Muscle layer of duodenum (tissue), 2 donors: Measurements from ENCODE around the gene SKI.
A peak's percentile ranks its signal among the peaks of the same experiment; 100 is the strongest.

Experiments
- H3K27ac ChIP-seq: one replicate; pipeline ENCODE4 v1.7.0; 2013; ENCODE audit warnings: mild to moderate bottlenecking, low read length
- H3K27me3 ChIP-seq: one replicate; pipeline ENCODE4 v1.7.0; 2013; ENCODE audit warnings: low read depth, mild to moderate bottlenecking, control low read depth, low read length
- H3K36me3 ChIP-seq, 2 donors: one replicate each; pipeline ENCODE4 v1.7.0; 2013; ENCODE audit warnings: low read length in 2 of 2, control low read depth in 1 of 2, mild to moderate bottlenecking in 1 of 2; ENCODE audit not compliant: insufficient read depth in 2 of 2, control insufficient read depth in 1 of 2
- H3K4me1 ChIP-seq, 2 donors: one replicate each; pipeline ENCODE4 v1.7.0; 2013; ENCODE audit warnings: low read length in 2 of 2, mild to moderate bottlenecking in 2 of 2, control low read depth in 1 of 2, moderate library complexity in 1 of 2; ENCODE audit not compliant: insufficient read depth in 2 of 2, control insufficient read depth in 1 of 2
- H3K4me3 ChIP-seq, 2 donors: one replicate each; pipeline ENCODE4 v1.7.0; 2013; ENCODE audit warnings: low read length in 2 of 2, low read depth in 1 of 2, mild to moderate bottlenecking in 1 of 2
- H3K9me3 ChIP-seq, 2 donors: one replicate each; pipeline ENCODE4 v1.7.0; 2013; ENCODE audit warnings: low read length in 2 of 2, control low read depth in 1 of 2, mild to moderate bottlenecking in 1 of 2; ENCODE audit not compliant: control insufficient read depth in 1 of 2
- donor health status: healthy.

The SKI gene

GRCh38 chr1:2251786-2252185 lies 23.7 kb downstream of the SKI start:
- Histone ChIP-seq H3K4me1 (peaks cover 24 to 79% of the 10 kb centered on the region in 2 donors), H3K9me3 (peaks cover 0 to 5% of the 10 kb centered on the region in 2 donors), H3K27me3 (no peaks in the 10 kb centered on the region), H3K36me3 (peaks cover 0 to 4% of the 10 kb centered on the region in 2 donors), H3K4me3 (no peak overlapping the region), H3K27ac (no peak overlapping the region)

DNA sequence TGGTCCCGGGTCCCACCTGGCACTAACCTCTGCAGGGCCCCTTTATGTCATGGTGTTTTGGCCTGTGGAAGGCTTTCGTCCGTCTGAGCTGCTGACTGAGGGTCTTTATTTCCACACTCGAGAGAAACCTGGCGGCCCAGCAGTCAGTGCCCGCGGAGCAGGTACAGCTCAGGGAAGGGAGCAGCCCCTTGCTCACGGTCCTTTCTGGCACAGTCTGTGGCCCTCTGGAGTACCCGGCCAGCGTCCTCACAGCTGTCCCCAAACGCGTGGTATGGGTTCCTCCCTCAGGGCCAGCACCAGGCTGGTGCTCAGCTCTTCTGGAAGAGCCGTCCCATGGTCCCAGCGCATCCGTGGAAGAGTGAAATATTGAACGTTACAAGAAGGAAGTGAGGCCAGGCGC lies 24.3 kb downstream of the SKI start:
- Histone ChIP-seq H3K4me1 (peaks cover 26 to 78% of the 10 kb centered on the region in 2 donors), H3K36me3 (peaks cover 0 to 4% of the 10 kb centered on the region in 2 donors), H3K4me3 (no peak overlapping the region), H3K27me3 (no peaks in the 10 kb centered on the region), H3K9me3 (peaks cover 0 to 5% of the 10 kb centered on the region in 2 donors), H3K27ac (no peak overlapping the region)

- Histone ChIP-seq H3K4me3 (no peak overlapping the region), H3K27me3 (no peaks in the 10 kb centered on the region), H3K27ac (no peak overlapping the region), H3K9me3 (peaks cover 0 to 5% of the 10 kb centered on the region in 2 donors), H3K36me3 (peaks cover 0 to 4% of the 10 kb centered on the region in 2 donors), H3K4me1 (peaks cover 22 to 76% of the 10 kb centered on the region in 2 donors)
These were observed 25.1 kb downstream of the SKI start for GRCh38 chr1:2253036-2253796.

DNA sequence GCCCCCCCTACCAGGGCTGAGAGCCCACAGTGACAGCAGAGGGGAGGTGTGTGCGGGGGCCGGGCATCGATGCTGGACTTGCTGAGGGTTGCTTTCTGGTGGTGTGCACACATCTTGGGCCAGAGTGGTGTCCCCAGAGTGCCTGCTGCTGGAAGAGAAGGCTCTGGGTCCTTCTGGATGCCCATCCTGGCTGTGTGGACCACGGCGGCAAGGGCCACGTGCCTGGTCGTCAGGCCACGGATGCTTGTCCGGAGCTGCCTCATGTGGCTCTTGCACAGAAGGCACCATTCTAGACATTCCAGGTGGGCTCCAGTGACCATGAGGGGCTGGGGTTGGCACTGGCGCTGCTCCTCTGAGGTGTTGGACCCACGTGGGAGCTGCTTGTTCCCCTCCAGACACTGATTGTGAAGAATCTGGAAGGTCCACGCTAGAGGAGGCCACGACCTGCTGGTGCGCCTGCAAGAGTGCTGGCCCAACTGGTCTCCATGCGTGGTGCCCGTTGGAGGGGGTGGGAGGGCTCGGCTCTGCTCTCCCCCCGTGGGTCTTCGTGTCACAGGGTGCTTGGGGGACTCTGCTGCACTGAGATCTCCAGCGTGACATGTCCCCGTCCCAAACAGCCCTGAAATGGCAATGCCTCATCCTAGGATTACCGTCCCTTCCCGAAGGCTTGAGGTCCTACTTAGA lies 25.8 kb downstream of the SKI start:
- Histone ChIP-seq H3K4me1 (peaks cover 16 to 75% of the 10 kb centered on the region in 2 donors), H3K9me3 (peaks cover 0 to 5% of the 10 kb centered on the region in 2 donors), H3K27ac (no peak overlapping the region), H3K4me3 (no peak overlapping the region), H3K27me3 (no peaks in the 10 kb centered on the region), H3K36me3 (peaks cover 0 to 4% of the 10 kb centered on the region in 2 donors)

GRCh38 chr1:2255047-2255419 lies 26.9 kb downstream of the SKI start:
- Histone ChIP-seq H3K27me3 (no peaks in the 10 kb centered on the region), H3K4me3 (no peak overlapping the region), H3K9me3 (peaks cover 0 to 5% of the 10 kb centered on the region in 2 donors), H3K36me3 (peaks cover 0 to 4% of the 10 kb centered on the region in 2 donors), H3K4me1 (peaks cover 13 to 74% of the 10 kb centered on the region in 2 donors), H3K27ac (peak overlapping the region; percentile 29)

GRCh38 chr1:2255420-2256369 lies 27.6 kb downstream of the SKI start:
- Histone ChIP-seq H3K36me3 (peaks cover 0 to 4% of the 10 kb centered on the region in 2 donors), H3K4me3 (no peak overlapping the region), H3K27ac (peak overlapping the region; percentile 29), H3K9me3 (peaks cover 0 to 5% of the 10 kb centered on the region in 2 donors), H3K27me3 (no peaks in the 10 kb centered on the region), H3K4me1 (peaks cover 13 to 69% of the 10 kb centered on the region in 2 donors)

DNA sequence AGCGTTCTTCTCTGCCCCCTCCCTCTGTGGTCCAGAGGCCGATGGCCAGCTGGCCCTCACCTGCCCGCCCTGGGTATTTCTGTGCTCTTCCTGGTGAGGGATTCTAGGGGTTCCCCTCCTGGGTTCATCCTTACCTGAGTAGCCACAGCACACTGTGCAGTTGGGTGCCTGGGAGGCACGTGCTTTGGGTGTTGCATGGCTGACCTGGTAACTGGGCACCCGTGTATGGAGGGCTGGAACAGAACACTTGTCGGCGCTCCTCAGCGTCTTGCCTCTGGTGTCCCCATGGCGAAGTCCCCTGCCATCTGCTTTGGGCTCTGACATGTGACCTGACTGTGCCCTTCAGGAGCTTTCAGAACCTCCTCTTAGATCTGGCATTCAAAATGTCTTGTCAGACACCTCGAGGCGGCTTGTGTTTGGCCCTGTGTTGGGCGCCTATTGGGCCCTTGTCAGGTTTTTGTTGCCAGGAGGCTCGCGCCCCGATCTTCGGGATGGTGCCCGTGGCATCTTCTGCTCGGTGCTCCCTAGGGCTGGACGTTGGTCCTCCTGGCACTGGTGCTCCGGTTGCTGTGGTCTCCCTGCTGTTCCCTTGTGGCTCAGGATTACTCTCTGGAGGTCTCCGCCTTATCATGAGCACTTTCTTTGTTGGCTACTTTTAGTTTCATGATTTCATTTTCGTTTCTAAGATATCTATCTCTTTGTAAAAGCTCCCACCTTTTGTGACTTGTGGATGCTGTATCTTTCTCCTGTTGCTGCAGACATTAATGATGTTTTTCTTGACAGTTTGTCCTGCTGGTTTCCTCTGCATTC lies 28.5 kb downstream of the SKI start:
- Histone ChIP-seq H3K4me1 (peaks cover 10 to 59% of the 10 kb centered on the region in 2 donors), H3K36me3 (peaks cover 0 to 4% of the 10 kb centered on the region in 2 donors), H3K9me3 (peaks cover 0 to 5% of the 10 kb centered on the region in 2 donors), H3K4me3 (no peak overlapping the region), H3K27me3 (no peaks in the 10 kb centered on the region), H3K27ac (peak overlapping the region; percentile 29)

DNA sequence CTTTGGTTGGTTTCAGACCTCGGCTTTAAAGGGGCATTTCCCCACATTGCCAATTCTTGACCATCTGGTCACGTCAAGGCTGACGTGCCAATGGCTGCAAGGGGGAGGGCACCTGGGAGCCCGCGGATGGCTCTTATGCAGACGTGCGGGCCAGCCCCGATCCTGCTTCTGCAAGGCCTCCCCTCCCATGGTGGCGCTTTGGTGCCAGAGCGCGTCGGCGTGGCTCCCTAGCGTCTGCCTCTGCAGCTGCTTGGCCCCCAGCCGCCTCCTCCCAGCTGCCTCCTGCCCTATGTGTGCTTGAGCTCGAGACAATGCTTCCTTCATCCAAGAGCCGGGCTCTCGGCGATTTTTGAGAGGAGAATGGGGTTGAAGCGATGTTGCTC lies 29.1 kb downstream of the SKI start:
- Histone ChIP-seq H3K4me1 (peaks cover 10 to 54% of the 10 kb centered on the region in 2 donors), H3K36me3 (peaks cover 0 to 4% of the 10 kb centered on the region in 2 donors), H3K9me3 (peaks cover 0 to 5% of the 10 kb centered on the region in 2 donors), H3K27ac (no peak overlapping the region), H3K27me3 (no peaks in the 10 kb centered on the region), H3K4me3 (no peak overlapping the region)

GRCh38 chr1:2258122-2258681 lies 30.1 kb downstream of the SKI start:
- Histone ChIP-seq H3K27me3 (no peaks in the 10 kb centered on the region), H3K4me3 (no peak overlapping the region), H3K36me3 (peaks cover 0 to 4% of the 10 kb centered on the region in 2 donors), H3K9me3 (peaks cover 0 to 5% of the 10 kb centered on the region in 2 donors), H3K27ac (no peak overlapping the region), H3K4me1 (peaks cover 10 to 46% of the 10 kb centered on the region in 2 donors)

DNA sequence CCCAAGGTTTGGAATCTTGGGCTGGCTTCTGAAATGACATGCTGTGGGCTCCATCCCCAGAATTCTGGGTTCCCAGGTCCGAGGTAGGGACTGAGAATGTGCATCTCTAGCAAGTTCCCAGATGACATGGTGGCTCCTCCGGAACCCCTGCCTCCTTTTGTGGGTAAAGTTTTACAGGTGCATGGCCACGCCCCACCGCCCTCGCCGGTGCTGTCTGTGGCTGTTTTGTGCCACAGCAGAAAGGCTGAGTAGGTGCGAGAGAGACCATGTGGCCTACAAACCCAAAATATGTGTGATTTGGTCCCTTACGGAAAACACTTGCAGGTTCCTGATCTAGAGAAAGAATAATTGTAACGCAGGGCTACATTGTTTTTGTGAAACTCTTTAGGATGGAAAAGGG lies 30.9 kb downstream of the SKI start:
- Histone ChIP-seq H3K4me1 (peaks cover 10 to 39% of the 10 kb centered on the region in 2 donors), H3K27ac (no peak overlapping the region), H3K36me3 (peaks cover 0 to 3% of the 10 kb centered on the region in 2 donors), H3K4me3 (no peak overlapping the region), H3K27me3 (no peaks in the 10 kb centered on the region), H3K9me3 (peaks cover 0 to 5% of the 10 kb centered on the region in 2 donors)
